GM20000 (cell line): ENCODE measurements around the gene FAM110A.
"Not testable (repeated sequence)": the region's sequence is repeated elsewhere in the genome, so short reads cannot be mapped to it uniquely, and the experiment has no call there.

Experiments used
- DNase-seq: peaks from one replicate; pipeline ENCODE4 v3.0.0; 2012; ENCODE audit warnings: low spot score
- CTCF ChIP-seq: IDR thresholded peaks from 2 replicates; pipeline ENCODE4 v1.5.1; 2012; ENCODE audit warnings: mild to moderate bottlenecking, control low read depth; ENCODE audit errors: extremely low read depth, missing control alignments

The FAM110A gene

DNA sequence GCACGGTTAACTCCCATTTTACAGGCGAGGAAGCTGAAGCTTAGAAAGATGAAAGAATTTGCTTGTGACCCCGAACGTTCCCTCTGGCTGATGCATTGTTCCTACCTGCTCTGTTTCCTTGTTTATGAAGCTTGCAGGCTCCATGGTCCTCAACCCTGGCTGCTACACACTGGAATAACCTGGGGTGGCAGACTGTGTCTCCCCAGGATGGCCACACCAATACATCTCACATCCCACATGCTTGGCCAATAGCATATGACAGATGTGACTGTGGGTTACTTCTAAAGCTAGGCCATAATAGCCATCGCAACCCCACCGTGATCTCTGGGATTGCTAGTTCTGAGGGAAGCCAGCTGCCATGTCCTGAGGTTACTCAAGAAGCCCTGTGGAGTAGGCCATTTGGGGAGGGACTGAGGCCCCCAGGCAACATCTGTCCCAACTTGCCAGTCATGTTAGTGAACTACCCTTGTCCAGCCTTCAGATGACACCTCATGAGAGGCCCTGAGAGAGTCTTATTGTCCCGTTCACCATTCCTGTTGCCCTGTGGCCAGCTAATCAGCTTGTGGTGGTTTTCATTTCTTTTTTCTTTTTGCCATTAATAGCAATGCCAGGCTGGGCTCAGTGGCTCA, 6.7 kb upstream of the FAM110A start:
- no peak for DNase-seq
- TF ChIP-seq CTCF: no peak

GRCh38 chr20:827981-828380, 5.5 kb upstream of the FAM110A start:
- DNase-seq: not testable (repeated sequence)

- DNase-seq: no peak
- TF ChIP-seq CTCF: no peak
Measured at GRCh38 chr20:828987-829386, 4.5 kb upstream of the FAM110A start.

- no peak for TF ChIP-seq CTCF
- DNase-seq: no peak
Measured at GRCh38 chr20:829551-829950, 4.0 kb upstream of the FAM110A start.

- TF ChIP-seq CTCF: no peak
- no peak for DNase-seq
Measured at GRCh38 chr20:830011-830521, 3.4 kb upstream of the FAM110A start.

DNA sequence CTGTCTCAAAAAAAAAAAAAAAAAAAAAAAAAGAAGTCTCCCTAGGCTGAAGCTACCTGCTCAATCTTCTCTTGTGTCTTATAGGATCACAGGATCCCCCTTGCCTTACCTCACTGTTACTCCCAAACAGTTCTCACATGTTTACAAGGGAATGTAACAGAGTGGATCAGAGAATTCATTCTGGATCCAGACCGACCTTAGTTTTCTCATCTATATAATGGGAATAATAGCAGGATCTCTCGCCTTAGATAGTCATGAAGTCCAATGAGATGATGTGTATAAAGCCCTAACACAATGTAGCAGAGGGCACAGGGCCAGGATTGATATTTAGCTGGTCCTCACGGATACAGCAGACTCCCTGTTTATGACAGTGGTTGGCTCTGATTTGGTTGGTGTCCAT, 2.3 kb upstream of the FAM110A start:
- no peak for TF ChIP-seq CTCF
- no peak for DNase-seq

DNA sequence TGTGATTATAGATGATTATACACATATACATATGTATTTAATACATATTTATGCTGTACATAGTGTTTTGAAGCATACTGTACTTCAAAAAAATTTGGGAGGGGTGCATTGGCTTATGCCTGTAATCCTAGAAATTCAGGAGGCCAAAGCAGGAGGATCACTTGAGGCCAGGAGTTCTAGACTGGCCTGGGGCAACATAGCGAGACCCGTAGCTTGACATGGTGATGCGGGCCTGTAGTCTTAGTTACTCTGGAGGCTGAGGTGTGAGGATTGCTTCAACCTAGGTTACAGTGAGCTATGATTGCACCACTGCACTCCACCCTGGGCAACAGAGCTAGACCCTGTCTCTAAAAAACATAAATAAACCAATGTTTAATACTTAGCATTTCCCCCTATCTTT, 1.6 kb upstream of the FAM110A start:
- DNase-seq: no peak
- no peak for TF ChIP-seq CTCF

- no peak for DNase-seq
Measured at GRCh38 chr20:833121-833449, 430 bp upstream of the FAM110A start.

More at GRCh38 chr20:833121-833449, 430 bp upstream of the FAM110A start:
- no peak for TF ChIP-seq CTCF
